ENCODE measurements around the gene NEK4. TPM values are rescaled to one million over a fixed set of nuclear protein-coding genes. Genes with fewer than 3 reads are reported as not detected.

NEK4 gene
- total RNA-seq, 1 experiment from 2014 or later: 36.2 TPM

DNA sequence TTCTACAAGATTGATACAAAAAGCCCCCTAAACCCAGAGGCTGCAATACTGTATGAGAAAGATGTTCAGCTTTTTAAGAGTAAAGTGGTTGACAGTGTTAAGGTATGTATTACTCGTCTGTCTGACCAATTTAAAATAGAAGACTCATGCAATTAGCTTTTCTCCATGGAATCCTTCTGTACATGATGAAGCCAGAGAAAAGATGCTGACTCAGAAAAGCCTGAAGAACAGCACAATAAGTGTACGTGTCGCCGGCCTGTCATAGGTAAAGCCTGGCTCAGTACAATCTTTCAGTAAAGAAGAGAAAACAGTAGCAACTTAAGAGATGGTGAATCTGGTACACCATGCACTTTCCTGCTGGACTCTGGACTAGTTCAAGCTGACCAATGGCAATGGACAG, 16.4 kb downstream of the NEK4 start:
- no peak overlapping the region for H2AFZ ChIP-seq (ENCODE audit: low read depth, low read length, poor library complexity, severe bottlenecking)
- ATAC-seq: no peak
- BruUV-seq (replicated peaks): no TSS peak
- H3K27ac ChIP-seq (ENCODE audit: low read depth, low read length): no peak overlapping the region
- H3K9me2 ChIP-seq (ENCODE audit: insufficient read depth): no peaks in the 10 kb centered on the region
- H3K36me3 ChIP-seq (ENCODE audit: control insufficient read depth in 1 of 2, insufficient read depth in 2 of 2, low read length in 2 of 2): peaks cover 18 to 35% of the 10 kb centered on the region in 2 experiments; a peak in 3 of 4 replicates
- DNase-seq (ENCODE audit: low read depth, low spot score): no peak
- H3K79me2 ChIP-seq (ENCODE audit: insufficient read depth, low read length): no peaks in the 10 kb centered on the region
- H3K4me1 ChIP-seq (ENCODE audit: control insufficient read depth in 1 of 2, insufficient read depth in 2 of 2, low read length in 2 of 2): no peaks in the 10 kb centered on the region
- no peak overlapping the region for H3K4me3 ChIP-seq (replicated peaks in 1 of 2; ENCODE audit: low read depth in 1 of 2, low read length in 2 of 2)
- no peak overlapping the region for H3K9ac ChIP-seq (ENCODE audit: low read length)
- ChIA-PET RAD21 (ENCODE audit: low non-redundant PET in 1 of 2, low total read pairs in 2 of 2, uncharacterized antibody in 2 of 2, unreplicated experiment in 2 of 2) (no interaction called here), POLR2A (no interaction called here), CTCF (no interaction called here)
- TF ChIP-seq ELF1 (IDR thresholded peaks at IDR 0.05; ENCODE audit: borderline replicate concordance, low read depth) (no peak), YY1 (IDR thresholded peaks at IDR 0.05; ENCODE audit: extremely low read depth, insufficient replicate concordance, low read depth, low read length) (no peak)
- intact Hi-C loops (cut with micrococcal nuclease): no loop called here
- H3K27me3 ChIP-seq (ENCODE audit: insufficient read depth, low read length): no peaks in the 10 kb centered on the region
- H3K4me2 ChIP-seq (ENCODE audit: low read length): no peak overlapping the region
- no peaks in the 10 kb centered on the region; the same call in 1 of the 2 replicates for H4K20me1 ChIP-seq (ENCODE audit: insufficient read depth)
- H3K9me3 ChIP-seq (ENCODE audit: control insufficient read depth in 1 of 2, insufficient read depth in 1 of 2, low read depth in 1 of 2, low read length in 2 of 2): no peaks in the 10 kb centered on the region

DNA sequence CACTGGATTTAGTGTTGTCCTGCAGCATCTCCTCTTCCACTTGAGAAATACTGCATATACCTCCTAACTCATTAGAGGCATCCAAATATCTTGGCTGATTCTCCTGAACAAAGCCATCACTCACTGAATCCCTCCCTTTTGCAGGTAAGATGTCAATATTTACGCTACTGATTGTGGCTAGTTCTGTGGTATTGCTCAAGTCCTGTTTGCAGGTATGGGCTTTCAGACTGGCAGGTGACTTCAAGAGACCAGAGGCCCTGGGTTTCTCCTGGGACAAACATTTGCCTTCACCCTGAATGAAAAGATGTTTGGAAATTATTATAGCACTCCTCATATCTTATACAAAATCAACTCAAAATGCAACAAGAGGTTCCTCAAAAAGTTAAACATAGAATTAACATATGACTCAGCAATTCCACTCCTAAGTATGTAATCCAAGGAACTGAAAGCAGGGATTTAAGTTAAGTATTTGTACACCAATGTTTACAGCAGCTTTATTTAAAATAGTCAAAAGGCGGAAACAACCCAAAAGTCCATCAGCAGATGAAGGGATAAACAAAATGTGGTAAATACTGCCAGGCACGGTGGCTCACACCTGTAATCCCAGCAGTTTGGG, 18.6 kb downstream of the NEK4 start:
- H3K27me3 ChIP-seq (ENCODE audit: insufficient read depth, low read length): no peaks in the 10 kb centered on the region
- no peak overlapping the region for H3K9ac ChIP-seq (ENCODE audit: low read length)
- no peak overlapping the region for H2AFZ ChIP-seq (ENCODE audit: low read depth, low read length, poor library complexity, severe bottlenecking)
- H3K9me3 ChIP-seq (ENCODE audit: control insufficient read depth in 1 of 2, insufficient read depth in 1 of 2, low read depth in 1 of 2, low read length in 2 of 2): no peaks in the 10 kb centered on the region
- no peaks in the 10 kb centered on the region for H3K79me2 ChIP-seq (ENCODE audit: insufficient read depth, low read length)
- TF ChIP-seq, protein P1, sequence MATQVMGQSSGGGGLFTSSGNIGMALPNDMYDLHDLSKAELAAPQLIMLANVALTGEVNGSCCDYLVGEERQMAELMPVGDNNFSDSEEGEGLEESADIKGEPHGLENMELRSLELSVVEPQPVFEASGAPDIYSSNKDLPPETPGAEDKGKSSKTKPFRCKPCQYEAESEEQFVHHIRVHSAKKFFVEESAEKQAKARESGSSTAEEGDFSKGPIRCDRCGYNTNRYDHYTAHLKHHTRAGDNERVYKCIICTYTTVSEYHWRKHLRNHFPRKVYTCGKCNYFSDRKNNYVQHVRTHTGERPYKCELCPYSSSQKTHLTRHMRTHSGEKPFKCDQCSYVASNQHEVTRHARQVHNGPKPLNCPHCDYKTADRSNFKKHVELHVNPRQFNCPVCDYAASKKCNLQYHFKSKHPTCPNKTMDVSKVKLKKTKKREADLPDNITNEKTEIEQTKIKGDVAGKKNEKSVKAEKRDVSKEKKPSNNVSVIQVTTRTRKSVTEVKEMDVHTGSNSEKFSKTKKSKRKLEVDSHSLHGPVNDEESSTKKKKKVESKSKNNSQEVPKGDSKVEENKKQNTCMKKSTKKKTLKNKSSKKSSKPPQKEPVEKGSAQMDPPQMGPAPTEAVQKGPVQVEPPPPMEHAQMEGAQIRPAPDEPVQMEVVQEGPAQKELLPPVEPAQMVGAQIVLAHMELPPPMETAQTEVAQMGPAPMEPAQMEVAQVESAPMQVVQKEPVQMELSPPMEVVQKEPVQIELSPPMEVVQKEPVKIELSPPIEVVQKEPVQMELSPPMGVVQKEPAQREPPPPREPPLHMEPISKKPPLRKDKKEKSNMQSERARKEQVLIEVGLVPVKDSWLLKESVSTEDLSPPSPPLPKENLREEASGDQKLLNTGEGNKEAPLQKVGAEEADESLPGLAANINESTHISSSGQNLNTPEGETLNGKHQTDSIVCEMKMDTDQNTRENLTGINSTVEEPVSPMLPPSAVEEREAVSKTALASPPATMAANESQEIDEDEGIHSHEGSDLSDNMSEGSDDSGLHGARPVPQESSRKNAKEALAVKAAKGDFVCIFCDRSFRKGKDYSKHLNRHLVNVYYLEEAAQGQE (IDR thresholded peaks at IDR 0.05; ENCODE audit: low read depth): no peak
- no peak for TF ChIP-seq SRF (IDR thresholded peaks at IDR 0.05; ENCODE audit: low read depth)
- no peak for TF ChIP-seq ELF1 (IDR thresholded peaks at IDR 0.05; ENCODE audit: borderline replicate concordance, low read depth)
- no peak for TF ChIP-seq YY1 (IDR thresholded peaks at IDR 0.05; ENCODE audit: extremely low read depth, insufficient replicate concordance, low read depth, low read length)
- TF ChIP-seq ZFX (IDR thresholded peaks at IDR 0.05): no peak
- TF ChIP-seq JUND (IDR thresholded peaks at IDR 0.05): no peak
- RAD21 ChIA-PET (ENCODE audit: low non-redundant PET in 1 of 2, low total read pairs in 2 of 2, uncharacterized antibody in 2 of 2, unreplicated experiment in 2 of 2): no interaction called here
- peaks cover 24 to 38% of the 10 kb centered on the region in 2 experiments for H3K36me3 ChIP-seq (ENCODE audit: control insufficient read depth in 1 of 2, insufficient read depth in 2 of 2, low read length in 2 of 2)
- ATAC-seq (no peak), DNase-seq (ENCODE audit: low read depth, low spot score) (no peak)
- BruUV-seq (replicated peaks): no TSS peak
- H3K4me1 ChIP-seq (ENCODE audit: control insufficient read depth in 1 of 2, insufficient read depth in 2 of 2, low read length in 2 of 2): no peaks in the 10 kb centered on the region
- intact Hi-C loops (cut with micrococcal nuclease): no loop called here
- H3K9me2 ChIP-seq (ENCODE audit: insufficient read depth): no peaks in the 10 kb centered on the region
- no peak overlapping the region for H3K4me2 ChIP-seq (ENCODE audit: low read length)
- no peaks in the 10 kb centered on the region; the same call in 1 of the 2 replicates for H4K20me1 ChIP-seq (ENCODE audit: insufficient read depth)
- CTCF ChIA-PET: no interaction called here
- no peak overlapping the region for H3K27ac ChIP-seq (ENCODE audit: low read depth, low read length)
- no peak overlapping the region for H3K4me3 ChIP-seq (replicated peaks in 1 of 2; ENCODE audit: low read depth in 1 of 2, low read length in 2 of 2)
- POLR2A ChIA-PET: no interaction called here
